Aorta (tissue), 5 donors: ENCODE data around the gene DCTN3. TPM values are rescaled to one million over a fixed set of nuclear protein-coding genes. Genes with fewer than 3 reads are reported as not detected.

Source experiments
- ATAC-seq: fragments of 200-7000 bp; cut with Tn5 transposase; one replicate; pipeline ENCODE4 v1.9.1; 2022; ENCODE audit warnings: moderate library complexity; ENCODE audit not compliant: low FRiP score
- DNase-seq, 2 donors: peaks; one replicate each; pipeline ENCODE4 v3.0.0-alpha.2; 2020
- H3K27ac ChIP-seq, 2 donors: one replicate each; pipeline ENCODE4 v1.5.1; 2013; ENCODE audit warnings: low read length in 2 of 2, mild to moderate bottlenecking in 2 of 2, moderate library complexity in 2 of 2, control low read depth in 1 of 2, inconsistent platforms in 1 of 2, low read depth in 1 of 2
- H3K27me3 ChIP-seq, 2 donors: one replicate each; pipeline ENCODE4 v1.6.1; 2013; ENCODE audit warnings: control low read depth in 1 of 2, low read length in 1 of 2, mild to moderate bottlenecking in 1 of 2, moderate library complexity in 1 of 2; ENCODE audit not compliant: insufficient read depth in 2 of 2, control insufficient read depth in 1 of 2
- H3K36me3 ChIP-seq, 2 donors: one replicate each; pipeline ENCODE4 v1.6.1; 2013; ENCODE audit warnings: control low read depth in 1 of 2, low read length in 1 of 2, mild to moderate bottlenecking in 1 of 2; ENCODE audit not compliant: insufficient read depth in 2 of 2, control insufficient read depth in 1 of 2
- H3K4me1 ChIP-seq, 2 donors: one replicate each; pipeline ENCODE4 v1.6.1; 2013; ENCODE audit warnings: low read length in 2 of 2, control low read depth in 1 of 2, mild to moderate bottlenecking in 1 of 2, moderate library complexity in 1 of 2; ENCODE audit not compliant: insufficient read depth in 2 of 2, control insufficient read depth in 1 of 2
- H3K4me3 ChIP-seq, 2 donors: one replicate each; pipeline ENCODE4 v1.5.1; 2013; ENCODE audit warnings: low read length in 2 of 2, control low read depth in 1 of 2, mild to moderate bottlenecking in 1 of 2
- H3K9me3 ChIP-seq: one replicate; pipeline ENCODE4 v1.6.1; 2013; ENCODE audit warnings: mild to moderate bottlenecking, low read length; ENCODE audit not compliant: control insufficient read depth
- WGBS, 2 donors: extraction: QIAGEN DNeasy Blood & Tissue Kit; methylation state at CpG; one replicate each; pipeline ENCODE4 v1.1.7; 2013; 5-methylcytosine and 5-hydroxymethylcytosine counted together
- intact Hi-C, 2 donors: fragments of 100-400 bp; cut with DNase I; formaldehyde crosslinking; loops; one replicate each; pipeline versions ENCODE4 v1.14.2 to v1.15.0; 2022
- polyA plus RNA-seq, 2 donors: library from polyadenylated mRNA; stranded (reverse); fragments of 200-250 nt; gene quantifications; one replicate each; pipeline ENCODE4 v1.2.3, GENCODE V29; 2013
- total RNA-seq, 2 donors: library from RNA; stranded (reverse); fragmentation: NEBNext Ultra II Directional; extraction: Animal tissue kit (Norgen Biotek cat#: 25700); gene quantifications; one replicate each; pipeline ENCODE4 v1.2.1, GENCODE V29; 2021
- donor health status: healthy with polysubstance abuse.
- donor health status: Bipolar disorder and iron deficiency.
- donor health status: DM: no; HTN: no; CAD: no.
- donor health status: DM: no; HTN: no; CAD: no.
- donor health status: DM: yes; HTN: yes; CAD: no.

The DCTN3 gene
- total and polyA plus RNA-seq, 4 donors = 56.7 to 111 (median 83.8) TPM

- no peak for ATAC-seq
- no peaks in the 10 kb centered on the region for H3K36me3 ChIP-seq
- 33% methylated on average over 5 of the region's 5 CpGs for WGBS, 2 donors
- H3K9me3 ChIP-seq = no peaks in the 10 kb centered on the region
- DNase-seq = no peak
- H3K27me3 ChIP-seq = no peaks in the 10 kb centered on the region
- no peaks in the 10 kb centered on the region for H3K4me1 ChIP-seq
- intact Hi-C loops = no loop called here
- H3K4me3 ChIP-seq = no peak overlapping the region
- no peak overlapping the region for H3K27ac ChIP-seq
These were observed 10.3 kb upstream of the DCTN3 start for GRCh38 chr9:34630402-34631154.

- Histone ChIP-seq H3K27me3 (no peaks in the 10 kb centered on the region), H3K4me1 (no peaks in the 10 kb centered on the region), H3K36me3 (no peaks in the 10 kb centered on the region), H3K4me3 (no peak overlapping the region), H3K9me3 (no peaks in the 10 kb centered on the region), H3K27ac (no peak overlapping the region)
- DNase-seq (no peak), ATAC-seq (no peak)
- intact Hi-C loops = no loop called here
- 25 to 28% methylated on average over 5 of the region's 5 CpGs for WGBS, 2 donors
These were observed 9.2 kb upstream of the DCTN3 start for GRCh38 chr9:34629491-34629808.

- ATAC-seq (peak; percentile 44), DNase-seq (peak in 1 of 2 donors; percentile 83)
- Histone ChIP-seq H3K27me3 (no peaks in the 10 kb centered on the region), H3K4me1 (no peaks in the 10 kb centered on the region), H3K9me3 (no peaks in the 10 kb centered on the region), H3K27ac (no peak within 1 kb of the TSS), H3K36me3 (no peaks in the 10 kb centered on the region), H3K4me3 (peak within 1 kb of the TSS; percentile 12 to 37)
- intact Hi-C loops = no loop called here
- 1 to 2% methylated on average over 29 to 69 of the region's 69 CpGs for WGBS, 2 donors
These were observed 8.6 kb upstream of the DCTN3 start, which contains the start of gene ARID3C for GRCh38 chr9:34628656-34629490. Gene ARID3C, minus strand, starts transcription at chr9:34629066. Its CDS starts 1,052 bp downstream, at chr9:34628014.

GRCh38 chr9:34627716-34628655 lies 7.7 kb upstream of the DCTN3 start:
- H3K4me3 ChIP-seq = no peak overlapping the region
- no peaks in the 10 kb centered on the region for H3K4me1 ChIP-seq
- WGBS, 2 donors = 34 to 43% methylated on average over 20 of the region's 20 CpGs
- H3K36me3 ChIP-seq = no peaks in the 10 kb centered on the region
- DNase-seq (no peak), ATAC-seq (no peak)
- no peak overlapping the region for H3K27ac ChIP-seq
- H3K27me3 ChIP-seq = no peaks in the 10 kb centered on the region
- intact Hi-C loops = no loop called here
- no peaks in the 10 kb centered on the region for H3K9me3 ChIP-seq

- intact Hi-C loops = no loop called here
- Histone ChIP-seq H3K27me3 (no peaks in the 10 kb centered on the region), H3K27ac (no peak overlapping the region), H3K36me3 (no peaks in the 10 kb centered on the region), H3K9me3 (no peaks in the 10 kb centered on the region), H3K4me3 (no peak overlapping the region), H3K4me1 (no peaks in the 10 kb centered on the region)
- ATAC-seq (no peak), DNase-seq (no peak)
- 72 to 74% methylated on average over 3 of the region's 3 CpGs for WGBS, 2 donors
These were observed 4.8 kb upstream of the DCTN3 start for GRCh38 chr9:34625186-34625486.

- intact Hi-C loops = no loop called here
- H3K27ac ChIP-seq = no peak overlapping the region
These were observed 4.3 kb upstream of the DCTN3 start for GRCh38 chr9:34624475-34625185.

GRCh38 chr9:34623374-34624235 lies 3.3 kb upstream of the DCTN3 start:
- Histone ChIP-seq H3K4me1 (no peaks in the 10 kb centered on the region), H3K9me3 (no peaks in the 10 kb centered on the region), H3K4me3 (no peak overlapping the region), H3K36me3 (no peaks in the 10 kb centered on the region), H3K27me3 (no peaks in the 10 kb centered on the region), H3K27ac (no peak overlapping the region)
- ATAC-seq (no peak), DNase-seq (no peak)
- WGBS, 2 donors = 10 to 11% methylated on average over 50 to 63 of the region's 63 CpGs
- intact Hi-C loops = no loop called here

More at GRCh38 chr9:34624475-34625185, 4.3 kb upstream of the DCTN3 start:
- DNase-seq = no peak
- ATAC-seq = no peak
- Histone ChIP-seq H3K4me1 (no peaks in the 10 kb centered on the region), H3K27me3 (no peaks in the 10 kb centered on the region), H3K36me3 (no peaks in the 10 kb centered on the region), H3K4me3 (no peak overlapping the region), H3K9me3 (no peaks in the 10 kb centered on the region)
- WGBS, 2 donors = 24 to 27% methylated on average over 39 of the region's 39 CpGs
